HG03175 (cell line): Measurements from ENCODE around the gene C3orf49.

Source experiments
- ATAC-seq: cut with Tn5 transposase; IDR thresholded peaks from one replicate; pipeline ENCODE4 v1.9.1; 2021; ENCODE audit warnings: mild to moderate bottlenecking, moderate library complexity; ENCODE audit not compliant: unreplicated experiment

Gene C3orf49

GRCh38 chr3:63849175-63849574, 30.1 kb downstream of the C3orf49 start:
- ATAC-seq: no peak

GRCh38 chr3:63851287-63851686, 32.2 kb downstream of the C3orf49 start:
- no peak for ATAC-seq

GRCh38 chr3:63853106-63853505, 34.0 kb downstream of the C3orf49 start:
- no peak for ATAC-seq

GRCh38 chr3:63855333-63855940, 36.3 kb downstream of the C3orf49 start:
- ATAC-seq: no peak

- no peak for ATAC-seq
These were observed 38.2 kb downstream of the C3orf49 start for GRCh38 chr3:63857311-63857710.

- no peak for ATAC-seq
These were observed 41.7 kb downstream of the C3orf49 start for GRCh38 chr3:63860776-63861175.

GRCh38 chr3:63861306-63861705, 42.2 kb downstream of the C3orf49 start:
- ATAC-seq: no peak

- ATAC-seq: no peak
These were observed 43.7 kb downstream of the C3orf49 start for GRCh38 chr3:63862804-63863149.

- ATAC-seq: peak; percentile 84
These were observed 44.3 kb downstream of the C3orf49 start, which contains the start of the genes ATXN7 and THOC7 for GRCh38 chr3:63863150-63864007. Gene ATXN7 (plus strand): TSS chr3:63863867. CDS start chr3:63912599, 48,732 bp downstream. Gene THOC7 (minus strand): TSS chr3:63863805. CDS start chr3:63863790, 15 bp downstream.

- peak; percentile 54 for ATAC-seq
These were observed 45.2 kb downstream of the C3orf49 start for GRCh38 chr3:63864008-63864964.

- ATAC-seq: no peak
These were observed 45.8 kb downstream of the C3orf49 start for GRCh38 chr3:63864965-63865327.

GRCh38 chr3:63867225-63867624, 48.1 kb downstream of the C3orf49 start:
- ATAC-seq: no peak

GRCh38 chr3:63869940-63870614, 51.0 kb downstream of the C3orf49 start:
- ATAC-seq: no peak

GRCh38 chr3:63870615-63871005, 51.5 kb downstream of the C3orf49 start:
- no peak for ATAC-seq

GRCh38 chr3:63872135-63872924, 53.2 kb downstream of the C3orf49 start:
- ATAC-seq: no peak

GRCh38 chr3:63874769-63875168, 55.7 kb downstream of the C3orf49 start:
- ATAC-seq: no peak

GRCh38 chr3:63875510-63875909, 56.4 kb downstream of the C3orf49 start:
- ATAC-seq: no peak

- ATAC-seq: no peak
These were observed 57.2 kb downstream of the C3orf49 start for GRCh38 chr3:63876260-63876659.

- ATAC-seq: no peak
These were observed 58.8 kb downstream of the C3orf49 start for GRCh38 chr3:63877737-63878393.
